HEK293 (cell line): Measurements from ENCODE around the gene ESR2.

ENCODE experiments used
- CTCF ChIA-PET: fragments of 350-600 bp; formaldehyde crosslinking; extraction: SDS; loops from one replicate; lab custom pipeline; 2021; ENCODE audit warnings: antibody characterized with exemption; lab: Yijun Ruan, JAX
- POLR2A ChIA-PET: fragments of 300-600 bp; formaldehyde crosslinking; extraction: SDS; loops from one replicate; lab custom pipeline; 2020; ENCODE audit warnings: antibody characterized with exemption, inconsistent platforms; lab: Yijun Ruan, JAX
- H3K27ac ChIP-seq: fragments of 200-500 bp; sonication (Bioruptor generic); 2 replicates; pipeline ENCODE4 v1.5.1; 2014; ENCODE audit warnings: low read depth, low read length, control low read depth, inconsistent platforms; ENCODE audit errors: extremely low read depth
- H3K36me3 ChIP-seq, 2 experiments: fragments of 200-500 bp in 1 of 2; sonication (Bioruptor generic) in 1 of 2; 1 replicate in 1 of 2; 2 replicates in 1 of 2; pipeline ENCODE4 v1.5.1; 2014 to 2017; ENCODE audit warnings: inconsistent platforms in 2 of 2, low read length in 2 of 2; ENCODE audit not compliant: control insufficient read depth in 2 of 2, insufficient read depth in 1 of 2
- H3K4me1 ChIP-seq: fragments of 200-500 bp; sonication (Bioruptor generic); 2 replicates; pipeline ENCODE4 v1.5.1; 2014; ENCODE audit warnings: mild to moderate bottlenecking, low read length, inconsistent platforms; ENCODE audit not compliant: control insufficient read depth, insufficient read depth
- H3K4me3 ChIP-seq: 2 replicates; pipeline ENCODE4 v1.5.1; 2011; ENCODE audit warnings: low read depth, mild to moderate bottlenecking, control low read depth, low read length, moderate library complexity
- H3K9me3 ChIP-seq: fragments of 200-500 bp; sonication (Bioruptor generic); 2 replicates; pipeline ENCODE4 v1.5.1; 2014; ENCODE audit warnings: low read depth, low read length, inconsistent platforms; ENCODE audit not compliant: control insufficient read depth, insufficient read depth
- FEZF1 ChIP-seq: fragments of 450-650 bp; formaldehyde crosslinking; IDR thresholded peaks from 2 replicates; pipeline ENCODE4 v1.5.1; 2016; ENCODE audit warnings: missing biosample characterization, missing genetic modification characterization
- HOXC10 ChIP-seq: sonication (generic); formaldehyde crosslinking; IDR thresholded peaks from 2 replicates; pipeline ENCODE4 v1.8.1; 2023; ENCODE audit warnings: mild to moderate bottlenecking, missing genetic modification reagents
- KLF7 ChIP-seq: fragments of 450-650 bp; formaldehyde crosslinking; IDR thresholded peaks from 2 replicates; pipeline ENCODE4 v1.5.1; 2016; ENCODE audit warnings: missing biosample characterization, missing genetic modification characterization, borderline replicate concordance
- PATZ1 ChIP-seq: fragments of 450-650 bp; formaldehyde crosslinking; IDR thresholded peaks from 2 replicates; pipeline ENCODE4 v1.5.1; 2016; ENCODE audit warnings: missing biosample characterization, missing genetic modification characterization
- YY1 ChIP-seq: fragments of 450-650 bp; formaldehyde crosslinking; IDR thresholded peaks from 2 replicates; pipeline ENCODE4 v1.5.1; 2018; ENCODE audit warnings: missing biosample characterization, missing genetic modification characterization
- ZNF157 ChIP-seq: fragments of 450-650 bp; formaldehyde crosslinking; IDR thresholded peaks from 2 replicates; pipeline ENCODE4 v1.5.1; 2016; ENCODE audit warnings: missing biosample characterization, missing genetic modification characterization
- ZNF214 ChIP-seq: fragments of 450-650 bp; formaldehyde crosslinking; IDR thresholded peaks from 2 replicates; pipeline ENCODE4 v1.5.1; 2017; ENCODE audit warnings: missing biosample characterization, mild to moderate bottlenecking, missing genetic modification characterization, borderline replicate concordance
- ZNF311 ChIP-seq: fragments of 450-650 bp; formaldehyde crosslinking; IDR thresholded peaks from 2 replicates; pipeline ENCODE4 v1.5.1; 2017; ENCODE audit warnings: missing biosample characterization, missing genetic modification characterization, borderline replicate concordance
- ZNF335 ChIP-seq: fragments of 450-650 bp; formaldehyde crosslinking; conservative IDR thresholded peaks from 2 replicates; pipeline ENCODE4 v1.5.1; 2016; ENCODE audit warnings: missing biosample characterization, missing genetic modification characterization
- ZNF473 ChIP-seq: fragments of 450-650 bp; formaldehyde crosslinking; IDR thresholded peaks from 2 replicates; pipeline ENCODE4 v1.5.1; 2017; ENCODE audit warnings: missing biosample characterization, missing genetic modification characterization
- ZNF501 ChIP-seq: fragments of 450-650 bp; formaldehyde crosslinking; IDR thresholded peaks from 2 replicates; pipeline ENCODE4 v1.5.1; 2016; ENCODE audit warnings: missing biosample characterization, missing genetic modification characterization
- ZNF510 ChIP-seq: fragments of 450-650 bp; formaldehyde crosslinking; IDR thresholded peaks from 2 replicates; pipeline ENCODE4 v1.5.1; 2018; ENCODE audit warnings: mild to moderate bottlenecking, missing genetic modification characterization, missing biosample characterization; ENCODE audit not compliant: insufficient replicate concordance
- ZNF670 ChIP-seq: fragments of 450-650 bp; formaldehyde crosslinking; IDR thresholded peaks from 2 replicates; pipeline ENCODE4 v1.5.1; 2016; ENCODE audit warnings: missing biosample characterization, missing genetic modification characterization, low read depth
- TF ChIP-seq, protein P1 (sequence below): fragments of 450-650 bp; formaldehyde crosslinking; IDR thresholded peaks from 2 replicates; pipeline ENCODE4 v1.5.1; 2016; ENCODE audit warnings: missing biosample characterization, missing genetic modification characterization
- TF ChIP-seq, protein P2 (sequence below): fragments of 450-650 bp; formaldehyde crosslinking; optimal IDR thresholded peaks from 2 replicates; pipeline ENCODE3; 2016; ENCODE audit warnings: missing biosample characterization, mild to moderate bottlenecking, missing genetic modification characterization
- TF ChIP-seq, protein P3 (sequence below): fragments of 450-650 bp; formaldehyde crosslinking; IDR thresholded peaks from 2 replicates; pipeline ENCODE4 v1.5.1; 2017; ENCODE audit warnings: missing biosample characterization, missing genetic modification characterization
- TF ChIP-seq, protein P4 (sequence below): fragments of 450-650 bp; formaldehyde crosslinking; IDR thresholded peaks from 2 replicates; pipeline ENCODE4 v1.5.1; 2016; ENCODE audit warnings: missing biosample characterization, missing genetic modification characterization

Gene ESR2

GRCh38 chr14:64190974-64191502, 103.1 kb downstream of the ESR2 start (continued):
- TF ChIP-seq ZNF670 = no peak
- TF ChIP-seq ZNF473 (tag by site-specific recombination) = no peak

- POLR2A ChIA-PET = no interaction called here
- H3K27ac ChIP-seq = no peak overlapping the region
- TF ChIP-seq ZNF214 = no peak
- TF ChIP-seq YY1 (tag by site-specific recombination) = no peak
- H3K4me1 ChIP-seq = no peaks in the 10 kb centered on the region
- no peaks in the 10 kb centered on the region for H3K9me3 ChIP-seq
- H3K36me3 ChIP-seq = peaks cover 0 to 25% of the 10 kb centered on the region in 2 experiments; a peak in 2 of 3 replicates
- no peak overlapping the region for H3K4me3 ChIP-seq
- CTCF ChIA-PET = no interaction called here
These were observed 106.8 kb downstream of the ESR2 start for GRCh38 chr14:64187331-64187730.

DNA sequence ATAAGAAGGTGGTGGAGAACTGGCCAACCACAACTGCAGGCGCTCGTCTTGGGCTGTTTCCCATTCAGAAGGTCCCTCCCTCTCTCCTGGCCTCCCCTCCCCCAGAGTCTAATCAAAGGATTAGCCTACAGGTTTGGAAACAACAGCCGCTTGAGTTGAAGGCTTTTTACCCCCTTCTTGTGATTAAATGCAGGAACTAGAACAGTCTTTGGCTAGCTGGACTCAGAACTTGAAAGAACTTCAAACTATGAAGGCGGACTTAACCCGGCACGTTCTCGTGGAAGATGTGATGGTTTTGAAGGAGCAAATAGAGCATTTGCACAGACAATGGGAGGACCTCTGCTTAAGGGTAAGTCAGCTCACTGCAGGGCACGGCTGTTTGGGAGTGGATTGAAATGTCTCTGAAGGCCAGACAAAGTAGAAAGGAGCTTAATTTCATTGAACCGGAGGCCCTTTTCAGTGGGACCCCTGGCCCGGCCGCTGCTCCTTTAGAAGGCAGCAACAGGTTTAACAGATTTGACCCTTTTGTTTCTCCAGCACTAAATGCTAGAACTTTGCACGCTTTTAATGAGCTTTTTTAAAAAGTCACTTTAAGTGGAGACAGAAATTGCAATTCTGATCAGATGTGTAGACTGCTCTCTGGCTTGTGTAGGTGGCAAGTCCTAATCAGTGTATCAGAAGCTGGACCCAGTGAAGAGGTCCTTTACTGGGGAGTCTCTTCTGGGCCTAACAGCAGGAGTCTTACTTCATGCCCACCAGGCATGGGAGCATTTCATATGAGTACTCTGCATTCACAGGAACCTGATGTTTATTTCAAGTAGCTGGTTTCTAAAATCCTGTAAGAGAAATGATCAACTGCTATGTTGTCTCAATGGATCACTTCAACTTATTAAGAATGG, 107.7 kb downstream of the ESR2 start:
- CTCF ChIA-PET = interaction anchor here (0.6 kb wide), 1 partner anchor 19 kb away, joined by 3 read pairs; no protein-coding TSS in a partner anchor
- Histone ChIP-seq H3K4me3 (no peak overlapping the region), H3K36me3 (peaks cover 0 to 24% of the 10 kb centered on the region in 2 experiments; a peak in 2 of 3 replicates), H3K4me1 (no peaks in the 10 kb centered on the region), H3K27ac (no peak overlapping the region), H3K9me3 (no peaks in the 10 kb centered on the region)
- POLR2A ChIA-PET = no interaction called here
- TF ChIP-seq KLF7 (tag by site-specific recombination) = no peak
- TF ChIP-seq, protein P1, sequence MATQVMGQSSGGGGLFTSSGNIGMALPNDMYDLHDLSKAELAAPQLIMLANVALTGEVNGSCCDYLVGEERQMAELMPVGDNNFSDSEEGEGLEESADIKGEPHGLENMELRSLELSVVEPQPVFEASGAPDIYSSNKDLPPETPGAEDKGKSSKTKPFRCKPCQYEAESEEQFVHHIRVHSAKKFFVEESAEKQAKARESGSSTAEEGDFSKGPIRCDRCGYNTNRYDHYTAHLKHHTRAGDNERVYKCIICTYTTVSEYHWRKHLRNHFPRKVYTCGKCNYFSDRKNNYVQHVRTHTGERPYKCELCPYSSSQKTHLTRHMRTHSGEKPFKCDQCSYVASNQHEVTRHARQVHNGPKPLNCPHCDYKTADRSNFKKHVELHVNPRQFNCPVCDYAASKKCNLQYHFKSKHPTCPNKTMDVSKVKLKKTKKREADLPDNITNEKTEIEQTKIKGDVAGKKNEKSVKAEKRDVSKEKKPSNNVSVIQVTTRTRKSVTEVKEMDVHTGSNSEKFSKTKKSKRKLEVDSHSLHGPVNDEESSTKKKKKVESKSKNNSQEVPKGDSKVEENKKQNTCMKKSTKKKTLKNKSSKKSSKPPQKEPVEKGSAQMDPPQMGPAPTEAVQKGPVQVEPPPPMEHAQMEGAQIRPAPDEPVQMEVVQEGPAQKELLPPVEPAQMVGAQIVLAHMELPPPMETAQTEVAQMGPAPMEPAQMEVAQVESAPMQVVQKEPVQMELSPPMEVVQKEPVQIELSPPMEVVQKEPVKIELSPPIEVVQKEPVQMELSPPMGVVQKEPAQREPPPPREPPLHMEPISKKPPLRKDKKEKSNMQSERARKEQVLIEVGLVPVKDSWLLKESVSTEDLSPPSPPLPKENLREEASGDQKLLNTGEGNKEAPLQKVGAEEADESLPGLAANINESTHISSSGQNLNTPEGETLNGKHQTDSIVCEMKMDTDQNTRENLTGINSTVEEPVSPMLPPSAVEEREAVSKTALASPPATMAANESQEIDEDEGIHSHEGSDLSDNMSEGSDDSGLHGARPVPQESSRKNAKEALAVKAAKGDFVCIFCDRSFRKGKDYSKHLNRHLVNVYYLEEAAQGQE (tag by site-specific recombination) = no peak

DNA sequence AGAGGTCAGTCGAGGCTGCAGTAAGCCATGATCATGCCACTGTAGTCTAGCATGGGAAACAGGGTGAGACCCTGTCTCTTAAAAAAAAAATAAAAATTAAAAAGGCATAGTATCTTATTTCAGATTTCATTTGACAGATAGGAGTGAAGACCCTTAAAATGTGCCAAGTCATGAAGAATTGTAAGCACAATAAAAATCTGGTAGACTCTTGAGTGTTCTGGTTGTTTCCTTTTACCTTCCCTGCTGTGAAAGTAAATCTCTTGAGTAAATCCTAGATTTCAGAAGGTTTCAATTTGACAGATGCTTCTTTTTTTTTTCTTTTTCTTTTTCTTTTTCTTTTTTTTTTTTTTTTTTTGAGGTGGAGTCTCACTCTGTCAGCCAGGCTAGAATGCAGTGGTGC, 109.0 kb downstream of the ESR2 start:
- Histone ChIP-seq H3K36me3 (peaks cover 6 to 24% of the 10 kb centered on the region in 2 experiments), H3K4me1 (no peaks in the 10 kb centered on the region), H3K4me3 (no peak overlapping the region), H3K27ac (no peak overlapping the region), H3K9me3 (no peaks in the 10 kb centered on the region)
- POLR2A ChIA-PET = no interaction called here
- CTCF ChIA-PET = no interaction called here
- TF ChIP-seq ZNF157 (tag by site-specific recombination) (no peak), ZNF501 (tag by site-specific recombination) (no peak), PATZ1 (no peak), HOXC10 (CRISPR knock-in tag) (no peak), FEZF1 (tag by site-specific recombination) (no peak), ZNF510 (tag by site-specific recombination) (no peak), ZNF311 (no peak), ZNF335 (tag by site-specific recombination) (no peak)
- TF ChIP-seq, protein P2, sequence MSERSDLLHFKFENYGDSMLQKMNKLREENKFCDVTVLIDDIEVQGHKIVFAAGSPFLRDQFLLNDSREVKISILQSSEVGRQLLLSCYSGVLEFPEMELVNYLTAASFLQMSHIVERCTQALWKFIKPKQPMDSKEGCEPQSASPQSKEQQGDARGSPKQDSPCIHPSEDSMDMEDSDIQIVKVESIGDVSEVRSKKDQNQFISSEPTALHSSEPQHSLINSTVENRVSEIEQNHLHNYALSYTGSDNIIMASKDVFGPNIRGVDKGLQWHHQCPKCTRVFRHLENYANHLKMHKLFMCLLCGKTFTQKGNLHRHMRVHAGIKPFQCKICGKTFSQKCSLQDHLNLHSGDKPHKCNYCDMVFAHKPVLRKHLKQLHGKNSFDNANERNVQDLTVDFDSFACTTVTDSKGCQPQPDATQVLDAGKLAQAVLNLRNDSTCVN (tag by site-specific recombination) = no peak
- TF ChIP-seq, protein P3, sequence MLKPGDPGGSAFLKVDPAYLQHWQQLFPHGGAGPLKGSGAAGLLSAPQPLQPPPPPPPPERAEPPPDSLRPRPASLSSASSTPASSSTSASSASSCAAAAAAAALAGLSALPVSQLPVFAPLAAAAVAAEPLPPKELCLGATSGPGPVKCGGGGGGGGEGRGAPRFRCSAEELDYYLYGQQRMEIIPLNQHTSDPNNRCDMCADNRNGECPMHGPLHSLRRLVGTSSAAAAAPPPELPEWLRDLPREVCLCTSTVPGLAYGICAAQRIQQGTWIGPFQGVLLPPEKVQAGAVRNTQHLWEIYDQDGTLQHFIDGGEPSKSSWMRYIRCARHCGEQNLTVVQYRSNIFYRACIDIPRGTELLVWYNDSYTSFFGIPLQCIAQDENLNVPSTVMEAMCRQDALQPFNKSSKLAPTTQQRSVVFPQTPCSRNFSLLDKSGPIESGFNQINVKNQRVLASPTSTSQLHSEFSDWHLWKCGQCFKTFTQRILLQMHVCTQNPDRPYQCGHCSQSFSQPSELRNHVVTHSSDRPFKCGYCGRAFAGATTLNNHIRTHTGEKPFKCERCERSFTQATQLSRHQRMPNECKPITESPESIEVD (tag by site-specific recombination) = no peak
- TF ChIP-seq, protein P4, sequence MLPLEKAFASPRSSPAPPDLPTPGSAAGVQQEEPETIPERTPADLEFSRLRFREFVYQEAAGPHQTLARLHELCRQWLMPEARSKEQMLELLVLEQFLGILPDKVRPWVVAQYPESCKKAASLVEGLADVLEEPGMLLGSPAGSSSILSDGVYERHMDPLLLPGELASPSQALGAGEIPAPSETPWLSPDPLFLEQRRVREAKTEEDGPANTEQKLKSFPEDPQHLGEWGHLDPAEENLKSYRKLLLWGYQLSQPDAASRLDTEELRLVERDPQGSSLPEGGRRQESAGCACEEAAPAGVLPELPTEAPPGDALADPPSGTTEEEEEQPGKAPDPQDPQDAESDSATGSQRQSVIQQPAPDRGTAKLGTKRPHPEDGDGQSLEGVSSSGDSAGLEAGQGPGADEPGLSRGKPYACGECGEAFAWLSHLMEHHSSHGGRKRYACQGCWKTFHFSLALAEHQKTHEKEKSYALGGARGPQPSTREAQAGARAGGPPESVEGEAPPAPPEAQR (tag by site-specific recombination) = no peak
